IPS DF 6.9 (cell line): Measurements from ENCODE around the gene SHLD2.
"Not testable (repeated sequence)": the region's sequence is repeated elsewhere in the genome, so short reads cannot be mapped to it uniquely, and the experiment has no call there.

Source experiments
- DNase-seq: peaks from one replicate; pipeline ENCODE4 v3.0.0-alpha.2; 2013; ENCODE audit warnings: low read depth, low spot score
- H3K27ac ChIP-seq: one replicate; pipeline ENCODE4 v1.5.1; 2013; ENCODE audit warnings: low read length, control low read depth
- H3K27me3 ChIP-seq: 2 replicates; pipeline ENCODE4 v1.6.1; 2013; ENCODE audit warnings: mild to moderate bottlenecking, low read length; ENCODE audit not compliant: control insufficient read depth, insufficient read depth
- H3K36me3 ChIP-seq: 2 replicates; pipeline ENCODE4 v1.6.1; 2013; ENCODE audit warnings: low read length; ENCODE audit not compliant: control insufficient read depth, insufficient read depth
- H3K4me1 ChIP-seq: 2 replicates; pipeline ENCODE4 v1.6.1; 2013; ENCODE audit warnings: low read length; ENCODE audit not compliant: control insufficient read depth, insufficient read depth
- H3K4me3 ChIP-seq: 2 replicates; pipeline ENCODE4 v1.5.1; 2013; ENCODE audit warnings: mild to moderate bottlenecking, low read length
- H3K9me3 ChIP-seq: 2 replicates; pipeline ENCODE4 v1.6.1; 2013; ENCODE audit warnings: low read length, inconsistent platforms; ENCODE audit not compliant: control insufficient read depth, insufficient read depth
- WGBS: extraction: QIAGEN DNeasy Blood & Tissue Kit; methylation state at CpG from one replicate; pipeline ENCODE4 v1.1.7; 2013; ENCODE audit warnings: mixed read lengths, missing lambda C conversion rate; ENCODE audit not compliant: insufficient read length, insufficient coverage; 5-methylcytosine and 5-hydroxymethylcytosine counted together

SHLD2 gene

DNA sequence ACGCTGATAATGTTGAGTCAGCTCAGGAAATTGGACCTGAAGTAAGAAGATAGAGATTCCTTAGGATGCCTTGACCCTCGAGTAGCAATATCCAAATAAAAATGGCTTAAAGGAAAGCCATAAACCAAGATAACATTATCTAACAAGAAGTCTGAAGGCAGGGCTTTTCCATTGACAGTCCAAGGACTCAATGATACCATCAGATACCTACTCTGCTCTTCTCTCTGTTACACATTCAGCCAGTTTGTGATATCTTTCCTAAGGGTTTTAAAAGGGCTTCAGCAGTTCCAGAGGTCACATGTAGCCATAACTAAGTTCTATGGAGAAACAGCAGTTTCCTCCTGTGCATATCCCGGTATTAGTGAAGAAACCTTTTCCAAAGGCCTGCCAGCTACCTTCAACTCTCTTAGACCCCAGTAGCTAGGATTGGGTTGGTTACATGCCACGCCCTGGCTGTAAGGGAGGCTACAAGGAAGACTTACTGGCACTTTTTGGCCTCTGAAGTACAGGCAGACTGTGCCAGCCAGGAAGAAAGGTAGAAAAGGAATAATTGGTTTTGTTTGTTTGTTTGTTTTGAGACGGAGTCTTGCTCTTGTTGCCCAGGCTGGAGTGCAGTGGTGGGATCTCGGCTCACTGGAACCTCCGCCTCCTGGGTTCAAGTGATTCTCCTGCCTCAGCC lies 10.6 kb downstream of the SHLD2 start:
- H3K4me3 ChIP-seq = no peak overlapping the region
- no peaks in the 10 kb centered on the region for H3K9me3 ChIP-seq
- no peak overlapping the region for H3K27ac ChIP-seq
- WGBS = no CpG with 5 or more reads among the region's 7 CpGs
- H3K36me3 ChIP-seq = no peaks in the 10 kb centered on the region
- DNase-seq = no peak
- H3K4me1 ChIP-seq = no peaks in the 10 kb centered on the region
- H3K27me3 ChIP-seq = no peaks in the 10 kb centered on the region

DNA sequence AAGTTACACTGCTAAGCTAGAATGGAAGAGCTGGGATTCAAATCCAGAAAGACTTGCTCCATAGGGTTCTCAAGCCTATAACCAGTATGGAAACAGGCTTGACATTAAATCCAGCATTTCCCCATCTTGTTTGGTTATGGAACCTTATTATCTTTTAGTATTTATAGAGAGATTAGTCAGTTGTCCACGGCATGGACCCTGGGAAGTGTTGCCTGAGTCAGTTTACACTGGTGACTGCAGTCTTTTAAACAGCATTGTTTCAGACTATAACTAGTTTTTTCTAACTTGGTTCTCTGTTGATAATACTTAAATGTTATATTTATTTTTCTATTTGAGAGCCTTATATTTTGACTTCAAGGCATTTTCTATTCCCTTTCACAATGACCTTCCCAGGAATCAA lies 23.1 kb downstream of the SHLD2 start:
- not testable (repeated sequence) for H3K27ac ChIP-seq, H3K27me3 ChIP-seq, H3K4me1 ChIP-seq, H3K4me3 ChIP-seq, H3K9me3 ChIP-seq, H3K36me3 ChIP-seq, DNase-seq
- WGBS = no CpG with 5 or more reads among the region's 1 CpG

DNA sequence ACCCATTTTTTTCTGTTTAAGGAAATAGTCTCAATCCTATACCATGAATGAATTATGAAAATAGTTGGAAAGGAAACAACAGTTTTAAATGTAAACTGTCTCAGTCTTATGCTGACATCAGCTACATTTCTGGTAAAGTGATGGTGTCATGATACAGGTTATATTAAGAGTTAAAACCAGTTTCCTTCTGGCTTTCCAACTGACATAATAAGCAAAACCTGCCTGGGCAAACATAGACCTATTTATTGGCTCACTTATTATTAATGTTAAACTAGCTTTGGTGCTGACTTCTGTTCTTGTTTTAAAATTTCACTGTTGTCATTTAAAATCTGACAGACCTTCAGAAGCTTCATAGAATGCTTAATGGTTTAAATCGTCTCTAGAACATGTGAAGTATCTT lies 24.0 kb downstream of the SHLD2 start:
- DNase-seq, H3K27me3 ChIP-seq, H3K27ac ChIP-seq, H3K4me3 ChIP-seq, H3K9me3 ChIP-seq, H3K36me3 ChIP-seq, H3K4me1 ChIP-seq: not testable (repeated sequence)
- whole genome bisulfite sequencing = no CpG with 5 or more reads among the region's 1 CpG

DNA sequence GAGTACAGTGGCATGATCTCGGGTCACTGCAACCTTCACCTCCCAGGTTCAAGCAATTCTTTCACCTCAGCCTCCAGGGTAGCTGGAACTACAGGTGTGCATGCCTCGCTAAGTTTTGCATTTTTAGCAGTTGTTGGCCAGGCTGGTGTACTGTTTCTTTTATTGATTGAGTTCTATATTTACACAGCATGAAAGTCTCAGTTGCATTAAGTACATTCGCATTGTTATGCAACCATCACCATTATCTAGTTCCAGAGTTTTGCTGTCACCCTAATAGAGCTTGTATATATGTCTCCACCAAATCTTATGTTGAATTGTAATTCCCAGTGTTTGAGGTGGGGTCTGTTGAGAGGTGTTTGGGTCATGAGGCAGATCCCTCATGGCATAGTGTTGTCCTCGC lies 28.3 kb downstream of the SHLD2 start:
- not testable (repeated sequence) for DNase-seq, H3K4me3 ChIP-seq
- WGBS = no CpG with 5 or more reads among the region's 4 CpGs

DNA sequence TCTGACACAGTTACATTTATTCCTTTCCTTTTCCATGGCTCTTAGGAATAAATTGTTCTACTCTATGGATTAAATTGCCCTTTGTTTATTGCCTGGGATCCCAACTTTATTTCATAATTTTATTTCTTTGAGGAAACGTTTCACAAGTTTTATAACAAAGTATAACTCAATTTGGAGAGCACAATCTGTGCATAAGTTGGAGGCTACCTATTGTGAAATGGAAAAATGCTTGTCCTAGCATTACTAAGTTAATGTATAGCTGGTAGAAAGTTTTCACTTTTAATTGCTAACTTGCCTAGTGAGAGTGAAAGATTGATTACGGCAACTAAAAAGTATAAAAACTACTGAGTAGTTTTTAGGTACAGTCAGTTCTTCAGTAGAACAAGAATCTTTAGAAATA lies 32.0 kb downstream of the SHLD2 start:
- H3K4me3 ChIP-seq, H3K27ac ChIP-seq, H3K4me1 ChIP-seq, H3K9me3 ChIP-seq, H3K27me3 ChIP-seq, DNase-seq, H3K36me3 ChIP-seq: not testable (repeated sequence)
- WGBS = no CpG with 5 or more reads among the region's 2 CpGs

More for the DNA sequence above, 28.3 kb downstream of the SHLD2 start:
- H3K9me3 ChIP-seq, H3K27me3 ChIP-seq, H3K4me1 ChIP-seq, H3K36me3 ChIP-seq, H3K27ac ChIP-seq: not testable (repeated sequence)

DNA sequence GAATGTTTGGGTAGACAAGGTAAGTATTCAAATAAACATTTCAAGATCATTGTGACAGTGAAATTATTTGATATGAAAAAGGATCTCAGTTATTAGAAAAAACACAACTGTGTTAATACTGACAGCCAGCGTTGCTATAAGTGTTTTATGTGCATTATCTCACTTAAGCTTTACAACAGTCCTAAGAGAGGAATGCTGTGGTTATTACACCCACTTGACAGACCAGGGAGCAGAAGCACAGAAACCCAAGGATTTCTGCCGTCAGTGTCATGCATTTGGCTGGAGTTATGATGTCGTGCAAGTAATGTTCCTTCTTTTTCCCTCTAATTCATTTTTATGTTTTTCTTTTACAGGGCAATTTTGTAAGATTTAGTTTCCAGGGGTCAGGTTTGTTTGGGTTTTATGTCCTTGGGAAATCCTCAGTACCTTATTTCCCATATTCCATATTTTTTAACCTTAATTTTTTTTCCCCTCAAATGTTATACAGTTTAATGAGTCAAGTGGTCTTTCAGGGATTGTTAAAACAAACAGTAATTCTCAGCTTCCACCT lies 32.7 kb downstream of the SHLD2 start:
- not testable (repeated sequence) for H3K27me3 ChIP-seq, H3K4me3 ChIP-seq, H3K36me3 ChIP-seq, H3K4me1 ChIP-seq, H3K9me3 ChIP-seq, H3K27ac ChIP-seq, DNase-seq
- no CpG with 5 or more reads among the region's 3 CpGs for WGBS

DNA sequence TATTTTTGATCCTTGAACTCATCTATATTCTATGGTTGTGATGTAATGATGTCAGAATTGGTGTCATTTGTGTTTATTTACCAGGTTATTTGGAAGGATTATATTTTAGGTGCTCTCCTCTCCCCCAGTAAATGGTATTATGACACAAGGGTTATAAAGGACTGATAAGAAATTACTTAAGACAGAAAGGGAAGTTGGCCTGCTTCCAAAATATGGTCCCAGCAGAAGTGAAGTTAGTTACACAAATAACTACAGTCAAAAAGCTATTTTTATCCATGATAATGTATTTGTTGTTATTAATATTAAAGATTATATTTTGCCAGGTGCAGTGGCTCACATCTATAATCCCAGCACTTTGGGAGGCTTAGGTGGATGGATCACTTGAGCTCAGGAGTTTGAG lies 37.2 kb downstream of the SHLD2 start:
- H3K27me3 ChIP-seq, H3K27ac ChIP-seq, H3K4me3 ChIP-seq, H3K4me1 ChIP-seq, H3K36me3 ChIP-seq, H3K9me3 ChIP-seq, DNase-seq: not testable (repeated sequence)

DNA sequence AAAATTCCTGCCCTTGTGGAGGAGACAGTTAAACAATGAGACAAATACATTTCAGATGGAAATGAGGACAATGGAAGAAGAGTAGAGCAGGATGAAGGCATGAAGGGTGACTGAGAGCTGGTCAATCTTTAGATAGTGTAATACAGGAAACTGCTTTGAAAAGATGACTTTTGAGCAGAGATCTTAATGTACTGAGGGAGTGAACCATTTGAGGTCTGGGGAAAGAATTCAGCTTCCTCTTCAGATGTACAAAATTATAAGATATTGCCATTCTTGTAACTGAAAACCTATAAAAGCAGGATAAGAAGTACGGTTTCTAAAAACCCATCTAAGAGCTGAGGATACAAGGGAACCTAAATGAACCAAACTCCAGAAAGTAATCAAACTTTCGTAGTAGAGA lies 38.9 kb downstream of the SHLD2 start:
- H3K27me3 ChIP-seq, H3K27ac ChIP-seq, H3K4me3 ChIP-seq, H3K4me1 ChIP-seq, H3K9me3 ChIP-seq, H3K36me3 ChIP-seq, DNase-seq: not testable (repeated sequence)
- WGBS = no CpG with 5 or more reads among the region's 2 CpGs

DNA sequence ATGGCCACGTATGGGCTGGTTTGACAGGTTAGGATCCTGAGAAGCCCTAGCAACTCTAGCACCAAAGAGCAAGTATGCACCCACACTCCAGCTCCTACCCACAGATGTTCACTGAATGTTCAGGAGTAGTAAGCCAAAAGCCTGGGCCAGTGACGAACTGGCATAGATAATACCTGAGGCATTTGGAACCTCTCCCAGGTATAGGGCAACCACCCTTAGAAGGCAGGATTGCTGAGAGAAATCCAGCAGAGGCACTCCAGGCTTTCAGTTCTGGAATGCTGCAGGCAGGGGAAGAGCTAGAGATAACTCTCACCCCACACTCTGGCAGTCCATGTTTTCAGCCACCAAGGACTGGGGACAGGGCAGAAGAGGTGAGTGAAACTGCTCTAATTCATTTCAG lies 39.4 kb downstream of the SHLD2 start:
- H3K4me3 ChIP-seq, DNase-seq, H3K27me3 ChIP-seq, H3K27ac ChIP-seq, H3K9me3 ChIP-seq, H3K4me1 ChIP-seq, H3K36me3 ChIP-seq: not testable (repeated sequence)
- WGBS = no CpG with 5 or more reads among the region's 2 CpGs

DNA sequence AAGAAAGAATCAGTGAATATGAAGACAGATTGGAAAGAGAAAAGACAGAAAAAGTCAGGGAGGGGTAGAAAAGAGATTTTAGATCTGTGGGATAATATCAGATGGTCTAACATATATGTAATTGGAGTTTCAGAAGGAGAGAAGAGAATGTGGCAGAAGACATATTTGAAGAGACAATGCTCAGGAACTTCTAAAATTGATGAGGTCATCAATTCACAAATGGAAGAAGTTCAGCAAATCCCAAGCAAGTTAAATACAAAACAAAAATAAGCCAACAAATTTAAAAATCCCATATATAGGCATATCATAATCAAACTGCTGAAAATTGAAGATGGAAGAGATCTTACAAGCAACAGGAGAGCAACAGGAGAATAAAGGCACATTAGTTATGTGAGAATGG lies 42.5 kb downstream of the SHLD2 start:
- not testable (repeated sequence) for H3K9me3 ChIP-seq, H3K4me1 ChIP-seq, H3K36me3 ChIP-seq, H3K27me3 ChIP-seq, H3K27ac ChIP-seq, DNase-seq, H3K4me3 ChIP-seq

DNA sequence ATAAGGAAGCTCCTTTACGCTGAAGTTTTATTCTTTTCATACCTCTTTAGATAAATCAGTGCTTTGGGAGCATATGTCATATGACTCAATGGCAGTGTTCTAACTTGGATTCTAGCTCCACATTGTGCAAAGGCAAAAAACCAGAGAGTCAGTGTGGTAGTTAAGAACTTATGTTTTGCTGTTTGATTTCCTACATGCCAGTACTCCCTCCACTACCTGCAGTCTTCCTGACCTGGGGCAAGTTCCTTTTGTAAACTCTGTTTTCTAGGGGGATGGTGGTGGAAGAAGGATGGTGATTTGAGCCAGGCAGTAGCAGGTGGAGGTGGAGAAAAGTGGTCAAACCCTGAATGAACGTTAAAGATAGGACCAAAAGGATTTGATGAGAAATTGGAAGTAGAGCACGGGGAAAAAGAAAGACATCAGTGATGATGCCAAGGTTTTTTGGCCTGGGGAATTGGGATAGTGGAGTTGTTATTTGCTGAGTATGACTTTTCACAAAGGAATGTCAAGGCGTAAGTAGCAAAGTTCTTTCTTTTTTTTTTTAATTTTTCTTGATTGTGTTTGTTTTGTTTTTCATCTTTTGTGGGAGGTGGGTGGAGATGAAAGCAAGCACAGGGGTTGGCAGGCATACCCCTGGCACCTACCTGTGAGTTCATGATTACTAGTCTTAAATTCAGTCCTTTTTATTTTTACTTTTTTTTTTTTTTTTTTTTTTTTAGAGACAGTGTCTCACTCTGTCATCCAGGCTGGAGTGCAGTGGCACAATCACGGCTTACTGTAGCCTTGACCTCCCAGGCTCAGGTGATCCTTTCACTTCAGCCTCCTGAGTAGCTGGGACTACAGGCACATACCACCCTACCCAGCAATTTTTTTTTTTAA lies 47.5 kb downstream of the SHLD2 start:
- not testable (repeated sequence) for H3K4me1 ChIP-seq, H3K4me3 ChIP-seq, H3K9me3 ChIP-seq, H3K27me3 ChIP-seq, H3K36me3 ChIP-seq, DNase-seq, H3K27ac ChIP-seq
- WGBS = no CpG with 5 or more reads among the region's 5 CpGs
